Caco-2 (cell line): ENCODE measurements around the gene CCDC197. TPM values are rescaled to one million over a fixed set of nuclear protein-coding genes. Genes with fewer than 3 reads are reported as not detected.

Source experiments
- BruUV-seq: library from RNA; stranded (reverse); fragments of 400-500 nt; replicated peaks from 2 replicates; lab custom pipeline; 2021; lab: Mats Ljungman, UMichigan
- CTCF ChIA-PET: fragments of 300-600 bp; sonication (Branson Sonifier 250); formaldehyde crosslinking; loops from one replicate; lab custom pipeline; 2022; ENCODE audit warnings: antibody characterized with exemption; lab: Charles Lee
- POLR2A ChIA-PET: fragments of 300-600 bp; sonication (Branson Sonifier 250); formaldehyde crosslinking; loops from one replicate; lab custom pipeline; 2022; ENCODE audit warnings: antibody characterized with exemption; lab: Charles Lee
- DNase-seq, 2 experiments: peaks; one replicate each; pipeline versions ENCODE4 v3.0.0 to v3.0.0-alpha.2; 2020 to 2022
- H3K27me3 ChIP-seq: replicated peaks from 2 replicates; pipeline ENCODE4 v1.6.0; 2011; ENCODE audit warnings: low read length; ENCODE audit not compliant: control insufficient read depth, insufficient read depth
- H3K36me3 ChIP-seq: 2 replicates; pipeline ENCODE4 v1.5.1; 2011; ENCODE audit warnings: low read length; ENCODE audit not compliant: control insufficient read depth, insufficient read depth
- H3K4me1 ChIP-seq: fragments of 250-450 bp; sonication (Bioruptor Pico); 2 replicates; pipeline ENCODE4 v1.5.1; 2020; ENCODE audit warnings: mild to moderate bottlenecking
- H3K4me3 ChIP-seq: 2 replicates; pipeline ENCODE4 v1.5.1; 2011; ENCODE audit warnings: low read depth, mild to moderate bottlenecking, control low read depth, low read length
- H3K9me3 ChIP-seq: fragments of 250-450 bp; sonication (Bioruptor Pico); 2 replicates; pipeline ENCODE4 v1.5.1; 2020; ENCODE audit warnings: mild to moderate bottlenecking, moderate library complexity
- H3K27ac Mint-ChIP-seq: one replicate; pipeline ENCODE4 v1.8.0; 2022; ENCODE audit warnings: mixed read lengths; ENCODE audit not compliant: unreplicated experiment
- H3K27me3 Mint-ChIP-seq: one replicate; pipeline ENCODE4 v1.8.0; 2022; ENCODE audit warnings: mixed read lengths; ENCODE audit not compliant: insufficient read depth, unreplicated experiment
- H3K36me3 Mint-ChIP-seq: one replicate; pipeline ENCODE4 v1.8.0; 2022; ENCODE audit warnings: mild to moderate bottlenecking, mixed read lengths; ENCODE audit not compliant: insufficient read depth, unreplicated experiment
- H3K4me1 Mint-ChIP-seq: one replicate; pipeline ENCODE4 v1.8.0; 2022; ENCODE audit warnings: low read depth, mixed read lengths; ENCODE audit not compliant: unreplicated experiment
- H3K4me3 Mint-ChIP-seq: one replicate; pipeline ENCODE4 v1.8.0; 2022; ENCODE audit warnings: mild to moderate bottlenecking, moderate library complexity, mixed read lengths; ENCODE audit not compliant: unreplicated experiment
- H3K9me3 Mint-ChIP-seq: one replicate; pipeline ENCODE4 v1.8.0; 2022; ENCODE audit warnings: mixed read lengths; ENCODE audit not compliant: unreplicated experiment
- CTCF ChIP-seq, 2 experiments: fragments of 200-600 bp in 1 of 2; IDR thresholded peaks; 1 replicate in 1 of 2; 2 replicates in 1 of 2; pipeline versions ENCODE4 v1.5.1 to v1.8.0; 2011 to 2022; ENCODE audit warnings: antibody characterized with exemption in 1 of 2, control low read depth in 1 of 2, inconsistent platforms in 1 of 2, low read depth in 1 of 2, low read length in 1 of 2, mild to moderate bottlenecking in 1 of 2, moderate library complexity in 1 of 2; ENCODE audit not compliant: insufficient read depth in 1 of 2, severe bottlenecking in 1 of 2, unreplicated experiment in 1 of 2
- intact Hi-C: fragments of 100-400 bp; cut with micrococcal nuclease; formaldehyde crosslinking; loops from one replicate; pipeline ENCODE4 v1.10.0; 2022; ENCODE audit not compliant: unreplicated experiment
- total RNA-seq: library from RNA; stranded (reverse); gene quantifications from 2 replicates; pipeline ENCODE4 v1.2.3, GENCODE V29; 2022

CCDC197 gene
- total RNA-seq, 1 experiment from 2014 or later = not detected

GRCh38 chr14:94009767-94010166 lies 12.7 kb downstream of the CCDC197 start:
- Histone ChIP-seq H3K9me3 (no peaks in the 10 kb centered on the region), H3K27me3 (no peaks in the 10 kb centered on the region; the same call in 1 of the 2 replicates), H3K4me1 (no peaks in the 10 kb centered on the region; the same call in 1 of the 2 replicates), H3K36me3 (no peaks in the 10 kb centered on the region), H3K4me3 (no peak overlapping the region)
- no peaks in the 10 kb centered on the region for H3K36me3 Mint-ChIP-seq
- no peak overlapping the region for H3K27ac Mint-ChIP-seq
- ChIA-PET POLR2A (no interaction called here), CTCF (no interaction called here)
- no peaks in the 10 kb centered on the region for H3K9me3 Mint-ChIP-seq
- no peak for TF ChIP-seq CTCF (IDR thresholded peaks at IDR 0.05; ENCODE audit: insufficient read depth in 1 of 2, low read depth in 1 of 2, low read length in 1 of 2, severe bottlenecking in 1 of 2, unreplicated experiment in 1 of 2)
- no peak for DNase-seq
- intact Hi-C loops = loop anchor here (10.0 kb wide), 1 partner anchor 355 kb away; no protein-coding TSS in a partner anchor
- peaks cover 6% of the 10 kb centered on the region for H3K4me1 Mint-ChIP-seq
- no peak overlapping the region for H3K4me3 Mint-ChIP-seq
- no TSS peak for BruUV-seq
- H3K27me3 Mint-ChIP-seq = peaks cover under 1% of the 10 kb centered on the region

- no peaks in the 10 kb centered on the region; the same call in 1 of the 2 replicates for H3K27me3 ChIP-seq
- H3K4me1 ChIP-seq = no peaks in the 10 kb centered on the region
- TF ChIP-seq CTCF (IDR thresholded peaks at IDR 0.05; ENCODE audit: insufficient read depth in 1 of 2, low read depth in 1 of 2, low read length in 1 of 2, severe bottlenecking in 1 of 2, unreplicated experiment in 1 of 2) = no peak
- no peak overlapping the region for H3K4me3 ChIP-seq
- no peaks in the 10 kb centered on the region for H3K9me3 ChIP-seq
- Mint-ChIP-seq H3K27me3 (peaks cover 3% of the 10 kb centered on the region), H3K4me1 (no peaks in the 10 kb centered on the region), H3K4me3 (no peak overlapping the region), H3K27ac (no peak overlapping the region), H3K9me3 (no peaks in the 10 kb centered on the region), H3K36me3 (no peaks in the 10 kb centered on the region)
- H3K36me3 ChIP-seq = no peaks in the 10 kb centered on the region
- no peak for DNase-seq
- no TSS peak for BruUV-seq
- CTCF ChIA-PET = no interaction called here
- intact Hi-C loops = no loop called here
- POLR2A ChIA-PET = no interaction called here
Measured at GRCh38 chr14:94010625-94011024, 13.5 kb downstream of the CCDC197 start.

- BruUV-seq = no TSS peak
- no peak for DNase-seq
- H3K27ac Mint-ChIP-seq = no peak overlapping the region
- Histone ChIP-seq H3K27me3 (no peaks in the 10 kb centered on the region; the same call in 1 of the 2 replicates), H3K4me1 (no peaks in the 10 kb centered on the region), H3K4me3 (no peak overlapping the region), H3K36me3 (no peaks in the 10 kb centered on the region), H3K9me3 (no peaks in the 10 kb centered on the region)
- no peak for TF ChIP-seq CTCF (IDR thresholded peaks at IDR 0.05; ENCODE audit: insufficient read depth in 1 of 2, low read depth in 1 of 2, low read length in 1 of 2, severe bottlenecking in 1 of 2, unreplicated experiment in 1 of 2)
- H3K4me1 Mint-ChIP-seq = no peaks in the 10 kb centered on the region
- H3K36me3 Mint-ChIP-seq = no peaks in the 10 kb centered on the region
- no peaks in the 10 kb centered on the region for H3K9me3 Mint-ChIP-seq
- intact Hi-C loops = no loop called here
- peaks cover 3% of the 10 kb centered on the region for H3K27me3 Mint-ChIP-seq
- ChIA-PET CTCF (no interaction called here), POLR2A (no interaction called here)
- H3K4me3 Mint-ChIP-seq = no peak overlapping the region
Measured at GRCh38 chr14:94011795-94012194, 14.7 kb downstream of the CCDC197 start.
